ENCODE results near the gene CNOT4.
"Not testable (repeated sequence)": the region's sequence is repeated elsewhere in the genome, so short reads cannot be mapped to it uniquely, and the experiment has no call there.

Gene CNOT4

GRCh38 chr7:135459951-135460567 is 49.8 kb downstream of the CNOT4 start:
- no peaks in the 10 kb centered on the region for H3K36me3 ChIP-seq (ENCODE audit: control insufficient read depth, insufficient read depth, low read length)
- H3K9me3 ChIP-seq (ENCODE audit: control insufficient read depth, low read length) = no peaks in the 10 kb centered on the region
- peaks cover 18% of the 10 kb centered on the region for H3K4me1 ChIP-seq (ENCODE audit: control insufficient read depth, insufficient read depth, low read length)
- 96% methylated on average over 3 to 4 of the region's 4 CpGs for WGBS, 2 experiments
- H3K27me3 ChIP-seq (ENCODE audit: control insufficient read depth, insufficient read depth, low read length, poor library complexity, severe bottlenecking) = no peaks in the 10 kb centered on the region
- no peak overlapping the region for H3K27ac ChIP-seq (ENCODE audit: insufficient read depth, low read depth, low read length, poor library complexity, severe bottlenecking)
- no peak overlapping the region for H3K4me3 ChIP-seq (ENCODE audit: insufficient read depth, low read depth, low read length)

- Histone ChIP-seq H3K4me1 (ENCODE audit: control insufficient read depth, insufficient read depth, low read length) (peaks cover 18% of the 10 kb centered on the region), H3K9me3 (ENCODE audit: control insufficient read depth, low read length) (no peaks in the 10 kb centered on the region), H3K4me3 (ENCODE audit: insufficient read depth, low read depth, low read length) (no peak overlapping the region), H3K36me3 (ENCODE audit: control insufficient read depth, insufficient read depth, low read length) (no peaks in the 10 kb centered on the region), H3K27ac (ENCODE audit: insufficient read depth, low read depth, low read length, poor library complexity, severe bottlenecking) (no peak overlapping the region), H3K27me3 (ENCODE audit: control insufficient read depth, insufficient read depth, low read length, poor library complexity, severe bottlenecking) (no peaks in the 10 kb centered on the region)
- 61% methylated on average over 6 of the region's 6 CpGs for WGBS, 2 experiments
These were observed 50.8 kb downstream of the CNOT4 start for GRCh38 chr7:135459076-135459475.

GRCh38 chr7:135454060-135454459 is 55.8 kb downstream of the CNOT4 start:
- Histone ChIP-seq H3K36me3 (ENCODE audit: control insufficient read depth, insufficient read depth, low read length) (no peaks in the 10 kb centered on the region), H3K9me3 (ENCODE audit: control insufficient read depth, low read length) (no peaks in the 10 kb centered on the region), H3K4me1 (ENCODE audit: control insufficient read depth, insufficient read depth, low read length) (peaks cover 6% of the 10 kb centered on the region), H3K27ac (ENCODE audit: insufficient read depth, low read depth, low read length, poor library complexity, severe bottlenecking) (no peak overlapping the region), H3K4me3 (ENCODE audit: insufficient read depth, low read depth, low read length) (no peak overlapping the region), H3K27me3 (ENCODE audit: control insufficient read depth, insufficient read depth, low read length, poor library complexity, severe bottlenecking) (no peaks in the 10 kb centered on the region)
- WGBS, 2 experiments = 90 to 99% methylated on average over 3 of the region's 3 CpGs

- Histone ChIP-seq H3K4me1 (ENCODE audit: control insufficient read depth, insufficient read depth, low read length) (no peaks in the 10 kb centered on the region), H3K4me3 (ENCODE audit: insufficient read depth, low read depth, low read length) (no peak overlapping the region), H3K36me3 (ENCODE audit: control insufficient read depth, insufficient read depth, low read length) (no peaks in the 10 kb centered on the region), H3K9me3 (ENCODE audit: control insufficient read depth, low read length) (no peaks in the 10 kb centered on the region), H3K27ac (ENCODE audit: insufficient read depth, low read depth, low read length, poor library complexity, severe bottlenecking) (no peak overlapping the region), H3K27me3 (ENCODE audit: control insufficient read depth, insufficient read depth, low read length, poor library complexity, severe bottlenecking) (no peaks in the 10 kb centered on the region)
These were observed 60.5 kb downstream of the CNOT4 start for GRCh38 chr7:135449436-135449835.

- no peaks in the 10 kb centered on the region for H3K27me3 ChIP-seq (ENCODE audit: control insufficient read depth, insufficient read depth, low read length, poor library complexity, severe bottlenecking)
- 88 to 100% methylated on average over 1 of the region's 1 CpG for WGBS, 2 experiments
- H3K4me1 ChIP-seq (ENCODE audit: control insufficient read depth, insufficient read depth, low read length) = no peaks in the 10 kb centered on the region
- H3K36me3 ChIP-seq (ENCODE audit: control insufficient read depth, insufficient read depth, low read length) = no peaks in the 10 kb centered on the region
- no peaks in the 10 kb centered on the region for H3K9me3 ChIP-seq (ENCODE audit: control insufficient read depth, low read length)
- no peak overlapping the region for H3K27ac ChIP-seq (ENCODE audit: insufficient read depth, low read depth, low read length, poor library complexity, severe bottlenecking)
- no peak overlapping the region for H3K4me3 ChIP-seq (ENCODE audit: insufficient read depth, low read depth, low read length)
These were observed 61.1 kb downstream of the CNOT4 start for GRCh38 chr7:135448753-135449152.

- H3K27ac ChIP-seq (ENCODE audit: insufficient read depth, low read depth, low read length, poor library complexity, severe bottlenecking) = no peak overlapping the region
- H3K4me1 ChIP-seq (ENCODE audit: control insufficient read depth, insufficient read depth, low read length) = no peaks in the 10 kb centered on the region
- no peaks in the 10 kb centered on the region for H3K27me3 ChIP-seq (ENCODE audit: control insufficient read depth, insufficient read depth, low read length, poor library complexity, severe bottlenecking)
- 93 to 97% methylated on average over 3 of the region's 3 CpGs for WGBS, 2 experiments
- H3K4me3 ChIP-seq (ENCODE audit: insufficient read depth, low read depth, low read length) = no peak overlapping the region
- no peaks in the 10 kb centered on the region for H3K36me3 ChIP-seq (ENCODE audit: control insufficient read depth, insufficient read depth, low read length)
- no peaks in the 10 kb centered on the region for H3K9me3 ChIP-seq (ENCODE audit: control insufficient read depth, low read length)
These were observed 62.2 kb downstream of the CNOT4 start for GRCh38 chr7:135447748-135448147.

GRCh38 chr7:135445690-135446089 is 64.2 kb downstream of the CNOT4 start:
- H3K9me3 ChIP-seq (ENCODE audit: control insufficient read depth, low read length) = no peaks in the 10 kb centered on the region
- no peak overlapping the region for H3K4me3 ChIP-seq (ENCODE audit: insufficient read depth, low read depth, low read length)
- H3K27me3 ChIP-seq (ENCODE audit: control insufficient read depth, insufficient read depth, low read length, poor library complexity, severe bottlenecking) = no peaks in the 10 kb centered on the region

GRCh38 chr7:135445266-135445665 is 64.6 kb downstream of the CNOT4 start:
- not testable (repeated sequence) for H3K4me3 ChIP-seq (ENCODE audit: insufficient read depth, low read depth, low read length); H3K27ac ChIP-seq (ENCODE audit: insufficient read depth, low read depth, low read length, poor library complexity, severe bottlenecking)
- no CpG with 5 or more reads among the region's 2 CpGs for WGBS, 2 experiments

More at GRCh38 chr7:135445690-135446089, 64.2 kb downstream of the CNOT4 start:
- H3K27ac ChIP-seq (ENCODE audit: insufficient read depth, low read depth, low read length, poor library complexity, severe bottlenecking) = no peak overlapping the region
- H3K4me1 ChIP-seq (ENCODE audit: control insufficient read depth, insufficient read depth, low read length) = no peaks in the 10 kb centered on the region
- H3K36me3 ChIP-seq (ENCODE audit: control insufficient read depth, insufficient read depth, low read length) = no peaks in the 10 kb centered on the region

GRCh38 chr7:135441791-135442190 is 68.1 kb downstream of the CNOT4 start:
- Histone ChIP-seq H3K9me3 (ENCODE audit: control insufficient read depth, low read length) (no peaks in the 10 kb centered on the region), H3K27me3 (ENCODE audit: control insufficient read depth, insufficient read depth, low read length, poor library complexity, severe bottlenecking) (no peaks in the 10 kb centered on the region), H3K4me3 (ENCODE audit: insufficient read depth, low read depth, low read length) (no peak overlapping the region), H3K4me1 (ENCODE audit: control insufficient read depth, insufficient read depth, low read length) (no peaks in the 10 kb centered on the region), H3K27ac (ENCODE audit: insufficient read depth, low read depth, low read length, poor library complexity, severe bottlenecking) (no peak overlapping the region), H3K36me3 (ENCODE audit: control insufficient read depth, insufficient read depth, low read length) (peaks cover 5% of the 10 kb centered on the region)

More at GRCh38 chr7:135445266-135445665, 64.6 kb downstream of the CNOT4 start:
- H3K9me3 ChIP-seq (ENCODE audit: control insufficient read depth, low read length); H3K27me3 ChIP-seq (ENCODE audit: control insufficient read depth, insufficient read depth, low read length, poor library complexity, severe bottlenecking); H3K4me1 ChIP-seq (ENCODE audit: control insufficient read depth, insufficient read depth, low read length); H3K36me3 ChIP-seq (ENCODE audit: control insufficient read depth, insufficient read depth, low read length): not testable (repeated sequence)

GRCh38 chr7:135434047-135434446 is 75.9 kb downstream of the CNOT4 start:
- Histone ChIP-seq H3K36me3 (ENCODE audit: control insufficient read depth, insufficient read depth, low read length) (peaks cover 16% of the 10 kb centered on the region), H3K27ac (ENCODE audit: insufficient read depth, low read depth, low read length, poor library complexity, severe bottlenecking) (no peak overlapping the region), H3K27me3 (ENCODE audit: control insufficient read depth, insufficient read depth, low read length, poor library complexity, severe bottlenecking) (no peaks in the 10 kb centered on the region), H3K9me3 (ENCODE audit: control insufficient read depth, low read length) (no peaks in the 10 kb centered on the region), H3K4me1 (ENCODE audit: control insufficient read depth, insufficient read depth, low read length) (no peaks in the 10 kb centered on the region), H3K4me3 (ENCODE audit: insufficient read depth, low read depth, low read length) (no peak overlapping the region)
- WGBS, 2 experiments = 92 to 93% methylated on average over 4 of the region's 4 CpGs

- no peaks in the 10 kb centered on the region for H3K9me3 ChIP-seq (ENCODE audit: control insufficient read depth, low read length)
- no peak overlapping the region for H3K27ac ChIP-seq (ENCODE audit: insufficient read depth, low read depth, low read length, poor library complexity, severe bottlenecking)
These were observed 79.3 kb downstream of the CNOT4 start for GRCh38 chr7:135430626-135431025.

More at GRCh38 chr7:135430626-135431025, 79.3 kb downstream of the CNOT4 start:
- H3K4me1 ChIP-seq (ENCODE audit: control insufficient read depth, insufficient read depth, low read length) = no peaks in the 10 kb centered on the region
- no peak overlapping the region for H3K4me3 ChIP-seq (ENCODE audit: insufficient read depth, low read depth, low read length)
- peaks cover 8% of the 10 kb centered on the region for H3K36me3 ChIP-seq (ENCODE audit: control insufficient read depth, insufficient read depth, low read length)
- H3K27me3 ChIP-seq (ENCODE audit: control insufficient read depth, insufficient read depth, low read length, poor library complexity, severe bottlenecking) = no peaks in the 10 kb centered on the region
- WGBS, 2 experiments = 100% methylated on average over 1 of the region's 1 CpG; no CpG with 5 or more reads in 1 of the 2 experiments
